Measurements from ENCODE around the gene DMRTA1.
"Not testable (repeated sequence)": the region's sequence is repeated elsewhere in the genome, so short reads cannot be mapped to it uniquely, and the experiment has no call there.

DMRTA1 gene

DNA sequence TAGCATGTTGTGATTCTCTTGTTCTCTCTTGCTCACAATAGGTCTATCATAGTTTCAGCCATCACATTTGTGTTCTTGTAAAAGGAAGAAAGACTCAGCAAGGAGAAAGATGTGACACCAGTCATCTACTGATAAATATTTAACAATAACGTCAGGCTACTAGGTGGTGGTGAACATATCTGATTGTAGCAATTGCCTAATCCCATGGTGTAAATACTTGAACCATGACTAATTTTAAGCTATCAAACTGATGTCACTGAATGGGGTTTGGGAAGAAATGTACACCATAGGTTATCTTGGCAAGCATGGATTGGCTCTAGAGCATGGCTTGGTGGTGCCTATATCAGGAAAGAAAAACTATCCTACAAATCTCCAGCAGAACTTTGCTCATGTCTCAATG is 16.6 kb downstream of the DMRTA1 start:
- no peak for DNase-seq (ENCODE audit: low spot score)

DNA sequence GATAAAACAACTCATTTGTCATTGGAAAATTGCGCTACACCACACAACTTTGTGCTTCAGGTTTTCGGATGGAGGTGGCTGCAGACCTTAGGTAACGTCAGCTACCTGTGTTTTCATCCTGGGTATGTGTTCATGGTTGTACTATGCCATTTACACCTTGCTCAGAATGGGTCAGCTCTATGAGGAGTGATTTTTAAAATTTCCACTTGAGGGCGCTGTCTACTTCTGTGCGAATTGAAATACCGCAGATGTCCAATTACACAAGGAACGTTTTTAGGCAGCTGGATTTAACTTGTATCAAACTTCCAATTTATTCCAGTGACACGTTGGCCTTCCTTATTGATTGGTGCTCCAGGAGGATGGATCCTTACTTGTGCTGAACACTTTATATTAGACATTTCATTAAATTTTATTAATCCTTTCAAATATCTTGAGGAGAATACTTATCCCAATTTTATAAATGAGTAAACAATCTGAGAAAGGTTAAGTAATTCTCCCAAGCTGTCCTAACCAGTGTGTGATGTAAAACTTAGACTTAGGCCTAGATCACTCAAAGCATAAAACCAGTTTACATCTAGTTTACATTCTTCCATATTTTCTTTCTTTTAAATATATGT is 23.4 kb downstream of the DMRTA1 start:
- peak; percentile 50 for DNase-seq (ENCODE audit: low spot score)

DNA sequence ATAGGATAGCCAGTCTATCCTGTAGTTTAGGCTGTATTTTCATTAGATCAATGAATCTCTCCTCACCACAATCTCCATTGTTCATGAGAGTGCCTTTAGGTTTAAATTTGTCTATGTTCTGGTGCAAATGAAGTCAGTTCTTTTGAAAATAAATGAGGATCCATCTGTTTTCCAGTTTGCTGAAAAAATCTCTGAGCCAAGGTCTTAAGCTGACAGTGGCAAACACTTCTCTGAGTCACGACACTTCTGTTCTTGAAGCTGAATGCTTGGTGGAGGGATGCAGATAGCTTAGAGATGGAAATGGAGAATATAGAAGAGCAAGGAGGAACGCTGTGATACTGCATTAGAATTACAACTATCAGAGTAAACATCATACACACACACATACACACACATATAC is 34.9 kb downstream of the DMRTA1 start:
- DNase-seq (ENCODE audit: low spot score), result no peak

DNA sequence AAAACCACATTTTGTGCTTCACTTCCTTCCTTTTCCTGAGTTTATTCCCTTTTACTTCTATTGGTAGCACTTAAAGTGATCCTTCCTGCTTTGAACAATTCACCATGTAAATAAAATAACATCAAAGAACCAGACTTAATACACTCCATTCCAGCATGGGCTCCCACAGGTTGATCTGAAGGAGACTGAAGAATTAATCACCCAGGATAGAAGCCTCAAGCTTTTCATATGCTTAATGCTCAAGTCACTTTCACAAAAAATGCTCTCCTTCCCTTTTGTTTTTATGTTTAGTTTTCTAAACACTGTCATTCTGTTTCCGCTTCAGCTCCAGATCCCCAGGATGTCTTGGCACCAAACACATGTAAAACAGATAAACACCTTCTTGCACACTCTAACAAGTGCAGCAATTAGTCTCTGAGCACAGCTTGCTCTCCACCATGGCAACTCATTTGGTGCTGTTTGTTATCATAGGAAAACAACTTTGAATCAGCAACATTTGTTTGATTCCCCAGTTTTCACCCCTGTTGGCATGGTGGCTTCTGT is 37.0 kb downstream of the DMRTA1 start:
- DNase-seq (ENCODE audit: low spot score), result no peak

GRCh38 chr9:22496197-22496596 is 49.6 kb downstream of the DMRTA1 start:
- DNase-seq (ENCODE audit: low spot score), result not testable (repeated sequence)

All from activated CD4-positive, alpha-beta T cell treated with anti-CD3 and anti-CD28 coated beads, Interleukin-2, Interleukin-4, amounts not matched to agents 100 ng/mL and 50 ng/mL, durations not matched to agents 16 hours and 8 hours (primary cell).